T-helper 2 cell treated with Interferon-gamma antibody and Interleukin-4, amounts not matched to agents 5 μg/mL and 100 μg/mL, for 36 hours (primary cell): ENCODE data around the gene FASLG.
A peak's percentile ranks its signal among the peaks of the same experiment; 100 is the strongest.
"Not testable (repeated sequence)": the region's sequence is repeated elsewhere in the genome, so short reads cannot be mapped to it uniquely, and the experiment has no call there.

Experiments
- DNase-seq: peaks from one replicate; pipeline ENCODE4 v3.0.0; 2021; ENCODE audit warnings: low spot score
- H3K27ac Mint-ChIP-seq: one replicate; pipeline ENCODE4 v1.8.0; 2021; ENCODE audit warnings: mild to moderate bottlenecking, mixed read lengths
- H3K27me3 Mint-ChIP-seq: one replicate; pipeline ENCODE4 v1.8.0; 2021; ENCODE audit warnings: low read depth, mixed read lengths
- H3K36me3 Mint-ChIP-seq: one replicate; pipeline ENCODE4 v1.8.0; 2021; ENCODE audit warnings: low read depth, mixed read lengths
- H3K4me1 Mint-ChIP-seq: one replicate; pipeline ENCODE4 v1.8.0; 2021; ENCODE audit warnings: low read depth, mixed read lengths
- H3K4me3 Mint-ChIP-seq: one replicate; pipeline ENCODE4 v1.8.0; 2022; ENCODE audit warnings: mild to moderate bottlenecking, moderate library complexity, mixed read lengths
- H3K9me3 Mint-ChIP-seq: one replicate; pipeline ENCODE4 v1.8.0; 2021; ENCODE audit warnings: mixed read lengths

FASLG gene

GRCh38 chr1:172679000-172679772 is 20.3 kb downstream of the FASLG start:
- Mint-ChIP-seq H3K27ac (no peak overlapping the region), H3K36me3 (peaks cover 5% of the 10 kb centered on the region), H3K9me3 (no peaks in the 10 kb centered on the region), H3K27me3 (no peaks in the 10 kb centered on the region), H3K4me3 (no peak overlapping the region), H3K4me1 (peaks cover 50% of the 10 kb centered on the region)
- no peak for DNase-seq

GRCh38 chr1:172680244-172680643 is 21.3 kb downstream of the FASLG start:
- DNase-seq = no peak
- no peak overlapping the region for H3K27ac Mint-ChIP-seq
- H3K36me3 Mint-ChIP-seq = peaks cover 5% of the 10 kb centered on the region
- peaks cover 43% of the 10 kb centered on the region for H3K4me1 Mint-ChIP-seq
- H3K4me3 Mint-ChIP-seq = no peak overlapping the region
- no peaks in the 10 kb centered on the region for H3K27me3 Mint-ChIP-seq
- no peaks in the 10 kb centered on the region for H3K9me3 Mint-ChIP-seq

DNA sequence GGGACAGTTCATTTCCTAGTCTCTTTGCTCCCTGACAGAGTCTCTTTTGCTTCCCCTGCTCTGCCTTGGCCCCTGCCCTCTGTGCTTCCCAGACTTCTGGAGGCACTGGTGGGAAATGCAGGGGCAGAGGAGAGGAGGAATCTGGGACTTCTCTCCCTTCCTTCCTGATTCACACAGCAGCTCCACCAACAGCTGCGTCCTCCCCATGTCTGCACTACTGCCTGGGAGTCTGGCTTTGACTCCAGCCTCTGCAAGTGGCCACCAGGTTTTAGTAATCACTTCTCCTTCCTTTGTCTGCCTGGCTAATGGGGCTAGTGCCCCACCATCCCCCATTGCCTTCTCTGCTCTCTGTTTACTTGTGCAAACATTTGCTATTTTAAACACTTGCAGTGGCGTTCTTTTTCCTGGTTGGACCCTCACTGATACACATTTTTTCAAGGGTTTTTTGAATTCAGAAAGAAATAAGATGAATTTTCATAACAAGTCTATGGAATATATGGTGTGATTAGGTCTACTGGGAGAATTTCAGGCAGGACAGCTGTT is 21.9 kb downstream of the FASLG start:
- Mint-ChIP-seq H3K36me3 (peaks cover 4% of the 10 kb centered on the region), H3K4me1 (peaks cover 37% of the 10 kb centered on the region), H3K4me3 (no peak overlapping the region), H3K27ac (no peak overlapping the region), H3K9me3 (no peaks in the 10 kb centered on the region), H3K27me3 (no peaks in the 10 kb centered on the region)
- no peak for DNase-seq

DNA sequence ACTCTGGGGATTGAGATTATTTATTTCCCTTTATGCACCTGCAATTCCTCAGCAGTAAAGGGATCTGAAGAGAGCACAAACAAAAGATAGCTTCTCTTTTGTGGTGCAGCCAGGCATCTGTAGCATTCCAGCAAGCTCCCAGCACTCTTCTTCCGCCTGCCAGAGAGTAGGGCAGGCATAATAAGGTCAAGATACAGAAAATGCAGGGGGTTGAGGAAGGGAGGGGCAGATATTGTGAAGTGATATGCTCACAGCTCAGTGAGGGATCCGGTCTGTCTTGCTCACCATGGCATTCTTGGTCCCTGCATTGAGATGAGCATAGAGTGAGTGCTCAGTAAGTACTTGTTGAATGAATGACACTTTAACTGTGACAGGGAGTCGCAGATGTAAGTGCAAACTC is 23.9 kb downstream of the FASLG start:
- Mint-ChIP-seq H3K9me3 (no peaks in the 10 kb centered on the region), H3K36me3 (peaks cover 4% of the 10 kb centered on the region), H3K27me3 (no peaks in the 10 kb centered on the region), H3K4me1 (peaks cover 25% of the 10 kb centered on the region), H3K4me3 (no peak overlapping the region), H3K27ac (no peak overlapping the region)
- DNase-seq = no peak

- DNase-seq = no peak
- Mint-ChIP-seq H3K4me1 (peaks cover 11% of the 10 kb centered on the region), H3K36me3 (peaks cover 11% of the 10 kb centered on the region), H3K9me3 (peaks cover 6% of the 10 kb centered on the region), H3K27ac (no peak overlapping the region), H3K4me3 (no peak overlapping the region), H3K27me3 (no peaks in the 10 kb centered on the region)
Observed at GRCh38 chr1:172686143-172686542, 27.2 kb downstream of the FASLG start.

DNA sequence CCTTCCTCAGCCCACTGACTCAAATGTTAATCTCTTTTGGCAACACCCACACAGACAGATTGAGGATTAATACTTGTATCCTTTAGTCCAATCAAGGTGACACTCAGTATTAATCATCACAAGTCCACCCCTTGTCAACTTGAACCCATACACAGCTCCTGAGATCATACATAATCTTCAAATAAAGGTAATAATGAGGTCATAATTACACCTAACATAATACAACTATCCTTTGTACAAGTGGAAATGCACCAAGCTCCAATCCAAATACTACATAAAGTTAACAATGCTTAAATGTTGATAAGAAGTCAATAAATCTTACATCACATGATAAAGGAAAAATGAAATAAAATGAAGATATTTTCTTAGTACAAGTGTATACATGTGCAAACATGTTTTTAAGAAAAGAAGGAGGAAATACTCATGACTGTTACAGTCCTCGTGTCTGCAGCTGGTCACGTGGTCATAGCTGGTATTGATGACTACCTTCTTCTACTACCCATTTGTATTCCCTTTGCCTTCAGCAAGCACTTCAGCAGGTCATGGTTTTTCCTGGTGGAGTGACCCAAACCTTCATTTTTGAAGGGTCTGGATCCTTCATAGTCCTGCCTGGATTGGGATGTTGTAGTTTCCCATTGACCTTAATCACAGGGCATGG is 29.7 kb downstream of the FASLG start:
- H3K9me3 Mint-ChIP-seq = peaks cover 13% of the 10 kb centered on the region
- H3K36me3 Mint-ChIP-seq, H3K4me1 Mint-ChIP-seq, H3K4me3 Mint-ChIP-seq, H3K27ac Mint-ChIP-seq, H3K27me3 Mint-ChIP-seq, DNase-seq: not testable (repeated sequence)

DNA sequence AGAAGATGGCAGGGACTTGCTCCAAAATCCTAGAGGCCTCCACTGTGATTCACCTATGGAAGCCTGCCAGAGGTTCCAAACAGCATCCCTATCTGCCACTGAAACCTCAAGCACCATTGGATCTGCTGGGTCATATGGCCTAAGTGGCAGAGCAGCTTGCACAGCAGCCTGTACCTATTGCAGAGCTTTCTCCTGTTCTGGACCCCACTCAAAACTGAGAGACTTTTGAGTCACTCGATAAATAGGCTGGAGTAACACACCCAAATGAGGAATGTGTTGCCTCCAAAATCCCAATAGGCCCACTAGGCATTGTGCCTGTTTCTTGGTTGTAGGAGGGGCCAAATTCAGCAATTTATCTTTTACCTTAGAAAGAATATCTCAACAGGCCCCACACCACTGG is 32.0 kb downstream of the FASLG start:
- DNase-seq, H3K27ac Mint-ChIP-seq, H3K4me3 Mint-ChIP-seq, H3K27me3 Mint-ChIP-seq, H3K4me1 Mint-ChIP-seq: not testable (repeated sequence)
- Mint-ChIP-seq H3K36me3 (peaks cover 12% of the 10 kb centered on the region), H3K9me3 (peaks cover 13% of the 10 kb centered on the region)

DNA sequence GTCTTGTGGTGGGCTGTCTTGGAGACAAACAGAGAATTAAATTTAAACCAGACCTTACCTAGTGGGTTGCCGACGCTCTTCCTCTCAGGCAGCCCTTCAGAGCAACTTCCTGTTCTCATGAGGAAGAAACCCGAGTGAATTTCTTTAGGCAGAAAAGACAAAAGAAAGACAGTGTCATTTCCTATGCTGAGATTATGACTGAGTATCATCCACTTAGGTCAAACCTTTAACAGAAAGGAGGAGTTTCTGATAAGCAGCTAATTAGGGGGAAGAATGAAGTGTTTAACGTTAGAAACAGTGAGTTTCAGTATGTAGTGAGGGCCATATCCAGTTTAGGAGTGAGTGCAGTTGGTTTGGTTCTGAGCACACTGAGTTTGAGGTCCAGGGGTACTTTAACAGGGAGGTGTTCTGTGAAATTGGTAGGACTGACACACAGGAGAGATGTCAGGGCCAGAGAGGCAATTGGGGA is 38.7 kb downstream of the FASLG start:
- peak; percentile 32 for DNase-seq

DNA sequence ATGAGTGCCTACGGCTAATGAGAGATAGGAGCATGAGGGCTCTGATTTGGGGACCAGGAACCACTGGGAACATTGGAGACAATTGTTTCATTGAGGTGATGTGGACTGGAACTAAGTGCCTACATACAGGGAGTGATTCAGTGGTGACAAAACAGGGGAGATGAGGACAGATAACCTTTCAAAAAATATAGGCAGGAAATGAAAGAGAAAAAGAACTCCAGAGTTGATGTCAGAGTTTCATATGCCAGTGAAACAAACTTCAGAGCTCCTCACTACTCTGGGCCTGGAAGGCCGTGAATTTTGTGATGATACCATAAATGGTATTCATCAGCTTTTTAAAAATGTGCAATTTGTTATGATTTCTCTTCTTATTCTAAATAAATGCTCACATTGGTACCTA is 39.3 kb downstream of the FASLG start:
- H3K27me3 Mint-ChIP-seq = no peaks in the 10 kb centered on the region

More for the DNA sequence above, 38.7 kb downstream of the FASLG start:
- no peaks in the 10 kb centered on the region for H3K27me3 Mint-ChIP-seq
- peak overlapping the region; percentile 89 for H3K27ac Mint-ChIP-seq
- peaks cover 7% of the 10 kb centered on the region for H3K9me3 Mint-ChIP-seq
- peaks cover 59% of the 10 kb centered on the region for H3K4me1 Mint-ChIP-seq
- peaks cover 3% of the 10 kb centered on the region for H3K36me3 Mint-ChIP-seq
- H3K4me3 Mint-ChIP-seq = peak overlapping the region; percentile 67

GRCh38 chr1:172699111-172699510 is 40.2 kb downstream of the FASLG start:
- Mint-ChIP-seq H3K27me3 (no peaks in the 10 kb centered on the region), H3K4me1 (peaks cover 59% of the 10 kb centered on the region), H3K27ac (peak overlapping the region; percentile 89), H3K36me3 (peaks cover 3% of the 10 kb centered on the region), H3K9me3 (no peaks in the 10 kb centered on the region), H3K4me3 (peak overlapping the region; percentile 67)
- DNase-seq = peak; percentile 85

More for the DNA sequence above, 39.3 kb downstream of the FASLG start:
- H3K4me1 Mint-ChIP-seq = peaks cover 59% of the 10 kb centered on the region
- peak overlapping the region; percentile 67 for H3K4me3 Mint-ChIP-seq
- H3K36me3 Mint-ChIP-seq = peaks cover 3% of the 10 kb centered on the region
- H3K9me3 Mint-ChIP-seq = peaks cover under 1% of the 10 kb centered on the region
- peak overlapping the region; percentile 89 for H3K27ac Mint-ChIP-seq
- peak; percentile 44 for DNase-seq

- Mint-ChIP-seq H3K4me1 (peaks cover 59% of the 10 kb centered on the region), H3K36me3 (peaks cover 3% of the 10 kb centered on the region), H3K27ac (peak overlapping the region; percentile 89), H3K9me3 (no peaks in the 10 kb centered on the region), H3K4me3 (peak overlapping the region; percentile 67), H3K27me3 (no peaks in the 10 kb centered on the region)
- peak; percentile 30 for DNase-seq
Observed at GRCh38 chr1:172699695-172700227, 40.9 kb downstream of the FASLG start.

DNA sequence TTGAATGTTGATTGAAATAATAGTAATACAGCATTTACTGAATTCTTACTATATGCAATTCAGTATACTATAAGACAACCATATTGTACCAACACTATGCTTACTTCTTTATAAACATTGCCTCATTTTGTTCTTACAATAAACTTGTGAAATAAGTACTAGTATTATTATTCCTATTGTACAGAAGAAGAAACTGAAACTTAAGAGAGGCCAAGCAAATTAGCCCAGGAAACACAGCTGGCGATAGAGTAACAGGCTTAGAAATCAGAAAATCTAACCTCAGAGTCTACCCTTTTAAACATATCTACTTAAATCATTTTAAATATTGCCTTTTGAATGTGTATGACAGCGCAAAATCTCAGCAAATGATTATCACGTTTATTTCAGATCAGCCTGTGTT is 41.7 kb downstream of the FASLG start:
- peaks cover under 1% of the 10 kb centered on the region for H3K36me3 Mint-ChIP-seq
- no peak overlapping the region for H3K27ac Mint-ChIP-seq
- no peak for DNase-seq
- H3K9me3 Mint-ChIP-seq = no peaks in the 10 kb centered on the region
- no peak overlapping the region for H3K4me3 Mint-ChIP-seq
- H3K27me3 Mint-ChIP-seq = no peaks in the 10 kb centered on the region
- H3K4me1 Mint-ChIP-seq = peaks cover 53% of the 10 kb centered on the region

GRCh38 chr1:172704001-172704400 is 45.1 kb downstream of the FASLG start:
- Mint-ChIP-seq H3K36me3 (no peaks in the 10 kb centered on the region), H3K27me3 (peaks cover 2% of the 10 kb centered on the region), H3K9me3 (no peaks in the 10 kb centered on the region), H3K4me1 (peaks cover 43% of the 10 kb centered on the region), H3K4me3 (no peak overlapping the region), H3K27ac (no peak overlapping the region)
- DNase-seq = no peak
